ENCODE data around the gene PSMB7.

DNA sequence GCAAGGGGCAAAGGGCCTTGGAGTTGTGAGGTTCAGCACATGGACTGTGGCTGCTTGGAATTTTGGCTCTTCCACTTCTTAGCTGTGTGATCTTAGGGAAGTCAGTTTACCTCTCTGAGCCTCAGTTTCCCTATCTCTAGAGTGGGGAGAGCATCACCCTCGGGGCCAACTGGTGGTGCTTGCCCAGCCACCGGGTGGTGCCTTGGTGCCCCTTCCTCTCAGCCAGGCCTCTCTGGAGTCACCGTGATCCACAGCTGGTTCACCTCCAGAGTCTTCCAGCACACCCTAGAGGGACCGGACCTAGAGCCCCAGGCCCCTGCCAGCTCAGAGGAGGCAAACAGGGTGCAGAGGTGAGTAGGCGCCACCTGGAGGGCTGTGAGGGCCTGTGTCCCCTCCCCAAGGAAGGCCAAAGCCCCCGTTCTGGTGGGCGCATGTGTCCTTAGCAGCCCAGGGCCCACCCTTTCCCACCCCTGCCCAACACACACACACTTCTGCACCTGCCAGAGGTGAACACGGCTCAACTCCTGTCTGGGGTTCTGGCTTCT lies 42.7 kb upstream of the PSMB7 start:
- TF ChIP-seq, protein P1, sequence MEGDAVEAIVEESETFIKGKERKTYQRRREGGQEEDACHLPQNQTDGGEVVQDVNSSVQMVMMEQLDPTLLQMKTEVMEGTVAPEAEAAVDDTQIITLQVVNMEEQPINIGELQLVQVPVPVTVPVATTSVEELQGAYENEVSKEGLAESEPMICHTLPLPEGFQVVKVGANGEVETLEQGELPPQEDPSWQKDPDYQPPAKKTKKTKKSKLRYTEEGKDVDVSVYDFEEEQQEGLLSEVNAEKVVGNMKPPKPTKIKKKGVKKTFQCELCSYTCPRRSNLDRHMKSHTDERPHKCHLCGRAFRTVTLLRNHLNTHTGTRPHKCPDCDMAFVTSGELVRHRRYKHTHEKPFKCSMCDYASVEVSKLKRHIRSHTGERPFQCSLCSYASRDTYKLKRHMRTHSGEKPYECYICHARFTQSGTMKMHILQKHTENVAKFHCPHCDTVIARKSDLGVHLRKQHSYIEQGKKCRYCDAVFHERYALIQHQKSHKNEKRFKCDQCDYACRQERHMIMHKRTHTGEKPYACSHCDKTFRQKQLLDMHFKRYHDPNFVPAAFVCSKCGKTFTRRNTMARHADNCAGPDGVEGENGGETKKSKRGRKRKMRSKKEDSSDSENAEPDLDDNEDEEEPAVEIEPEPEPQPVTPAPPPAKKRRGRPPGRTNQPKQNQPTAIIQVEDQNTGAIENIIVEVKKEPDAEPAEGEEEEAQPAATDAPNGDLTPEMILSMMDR (IDR thresholded peaks at IDR 0.05; ENCODE audit: low read depth, low read length, poor library complexity, severe bottlenecking) = no peak
- no peak for TF ChIP-seq EZH2phosphoT487 (IDR thresholded peaks at IDR 0.05; ENCODE audit: borderline replicate concordance, low read length)

Data from DOHH2 (cell line).